ENCODE measurements around the gene SESTD1.

SESTD1 gene

GRCh38 chr2:179277429-179278196 lies 13.0 kb upstream of the SESTD1 start:
- TF ChIP-seq CTCF (IDR thresholded peaks at IDR 0.05; ENCODE audit: low read depth, low read length, missing control alignments): no peak
- no peak overlapping the region for H3K4me3 ChIP-seq (ENCODE audit: low read depth, low read length)
- in situ Hi-C loops (cut with HindIII; ENCODE audit: low sequenced_read_pairs): no loop called here
- DNase-seq (ENCODE audit: low read depth): no peak

GRCh38 chr2:179275253-179276012 lies 10.8 kb upstream of the SESTD1 start:
- in situ Hi-C loops (cut with HindIII; ENCODE audit: low sequenced_read_pairs): no loop called here
- no peak for TF ChIP-seq CTCF (IDR thresholded peaks at IDR 0.05; ENCODE audit: low read depth, low read length, missing control alignments)
- DNase-seq (ENCODE audit: low read depth): no peak
- H3K4me3 ChIP-seq (ENCODE audit: low read depth, low read length): no peak overlapping the region

GRCh38 chr2:179274749-179275148 lies 10.1 kb upstream of the SESTD1 start:
- H3K4me3 ChIP-seq (ENCODE audit: low read depth, low read length): no peak overlapping the region
- in situ Hi-C loops (cut with HindIII; ENCODE audit: low sequenced_read_pairs): no loop called here
- TF ChIP-seq CTCF (IDR thresholded peaks at IDR 0.05; ENCODE audit: low read depth, low read length, missing control alignments): no peak
- DNase-seq (ENCODE audit: low read depth): no peak

- no peak overlapping the region for H3K4me3 ChIP-seq (ENCODE audit: low read depth, low read length)
- TF ChIP-seq CTCF (IDR thresholded peaks at IDR 0.05; ENCODE audit: low read depth, low read length, missing control alignments): no peak
- in situ Hi-C loops (cut with HindIII; ENCODE audit: low sequenced_read_pairs): no loop called here
- no peak for DNase-seq (ENCODE audit: low read depth)
Observed at GRCh38 chr2:179273461-179273962, 8.9 kb upstream of the SESTD1 start.

GRCh38 chr2:179272406-179273192 lies 8.0 kb upstream of the SESTD1 start:
- TF ChIP-seq CTCF (IDR thresholded peaks at IDR 0.05; ENCODE audit: low read depth, low read length, missing control alignments): no peak
- in situ Hi-C loops (cut with HindIII; ENCODE audit: low sequenced_read_pairs): no loop called here
- H3K4me3 ChIP-seq (ENCODE audit: low read depth, low read length): no peak overlapping the region
- no peak for DNase-seq (ENCODE audit: low read depth)

GRCh38 chr2:179270689-179271088 lies 6.1 kb upstream of the SESTD1 start:
- no peak for TF ChIP-seq CTCF (IDR thresholded peaks at IDR 0.05; ENCODE audit: low read depth, low read length, missing control alignments)
- H3K4me3 ChIP-seq (ENCODE audit: low read depth, low read length): no peak overlapping the region
- in situ Hi-C loops (cut with HindIII; ENCODE audit: low sequenced_read_pairs): no loop called here
- DNase-seq (ENCODE audit: low read depth): no peak

All from astrocyte of the cerebellum (primary cell).